Superior temporal gyrus (tissue), 1 donor: ENCODE results near the gene INCENP.
"Not testable (repeated sequence)": the region's sequence is repeated elsewhere in the genome, so short reads cannot be mapped to it uniquely, and the experiment has no call there.

ENCODE experiments used
- DNase-seq: peaks from one replicate; pipeline ENCODE4 v3.0.0-alpha.2; 2016; ENCODE audit errors: extremely low spot score

The INCENP gene

GRCh38 chr11:62171261-62171723 lies 47.5 kb downstream of the INCENP start:
- DNase-seq = peak; percentile 95

GRCh38 chr11:62172294-62172693 lies 48.5 kb downstream of the INCENP start:
- DNase-seq = no peak

- DNase-seq = no peak
These were observed 53.0 kb downstream of the INCENP start for GRCh38 chr11:62176766-62177165.

- no peak for DNase-seq
These were observed 56.2 kb downstream of the INCENP start for GRCh38 chr11:62179995-62180394.

- no peak for DNase-seq
These were observed 57.3 kb downstream of the INCENP start for GRCh38 chr11:62181097-62181496.

- DNase-seq = no peak
These were observed 58.5 kb downstream of the INCENP start for GRCh38 chr11:62182147-62182891.

- no peak for DNase-seq
These were observed 62.4 kb downstream of the INCENP start for GRCh38 chr11:62186195-62186594.

GRCh38 chr11:62190011-62190410 lies 66.2 kb downstream of the INCENP start, which contains the start of gene SCGB1D1:
SCGB1D1 (plus strand) TSS chr11:62190216; CDS start chr11:62190285, 69 bp downstream.
- DNase-seq = no peak

GRCh38 chr11:62193952-62194351 lies 70.1 kb downstream of the INCENP start:
- DNase-seq = no peak

GRCh38 chr11:62195010-62195409 lies 71.2 kb downstream of the INCENP start:
- not testable (repeated sequence) for DNase-seq

GRCh38 chr11:62195945-62196344 lies 72.1 kb downstream of the INCENP start:
- no peak for DNase-seq

GRCh38 chr11:62197400-62197799 lies 73.6 kb downstream of the INCENP start:
- not testable (repeated sequence) for DNase-seq

- no peak for DNase-seq
These were observed 77.6 kb downstream of the INCENP start for GRCh38 chr11:62201376-62201775.
